ACHN (cell line): Measurements from ENCODE around the gene FOXL2NB.

Experiments
- DNase-seq: peaks from one replicate; pipeline ENCODE4 v3.0.0-alpha.2; 2015
- in situ Hi-C: cut with HindIII; loops from 2 replicates; pipeline ENCODE4 v1.10.0; 2017; ENCODE audit warnings: low sequenced_read_pairs, low pct_ligation_motif_present, low pct_unique_long_range_greater_than_20kb

FOXL2NB gene

DNA sequence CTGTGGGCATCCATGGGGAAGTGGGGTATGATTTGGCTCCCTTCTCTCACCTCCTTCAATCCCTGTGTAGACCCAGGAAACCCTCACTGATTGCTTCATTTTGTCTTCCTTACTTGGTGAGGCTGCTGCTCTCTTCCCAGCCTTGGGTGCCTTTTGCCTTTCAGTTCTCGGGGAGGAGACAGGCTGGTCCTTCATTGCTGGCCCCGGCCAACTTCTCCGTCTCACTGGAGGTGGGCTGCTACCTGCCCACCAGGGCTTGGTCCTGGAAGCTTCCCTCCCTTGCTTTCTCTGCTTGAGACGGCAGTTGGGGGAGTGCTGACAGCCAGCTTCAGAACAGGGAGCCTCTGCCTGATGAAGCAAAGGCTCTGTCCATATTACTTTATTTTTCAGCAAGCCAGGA lies 4.7 kb upstream of the FOXL2NB start:
- no peak for DNase-seq
- in situ Hi-C loops, result no loop called here

DNA sequence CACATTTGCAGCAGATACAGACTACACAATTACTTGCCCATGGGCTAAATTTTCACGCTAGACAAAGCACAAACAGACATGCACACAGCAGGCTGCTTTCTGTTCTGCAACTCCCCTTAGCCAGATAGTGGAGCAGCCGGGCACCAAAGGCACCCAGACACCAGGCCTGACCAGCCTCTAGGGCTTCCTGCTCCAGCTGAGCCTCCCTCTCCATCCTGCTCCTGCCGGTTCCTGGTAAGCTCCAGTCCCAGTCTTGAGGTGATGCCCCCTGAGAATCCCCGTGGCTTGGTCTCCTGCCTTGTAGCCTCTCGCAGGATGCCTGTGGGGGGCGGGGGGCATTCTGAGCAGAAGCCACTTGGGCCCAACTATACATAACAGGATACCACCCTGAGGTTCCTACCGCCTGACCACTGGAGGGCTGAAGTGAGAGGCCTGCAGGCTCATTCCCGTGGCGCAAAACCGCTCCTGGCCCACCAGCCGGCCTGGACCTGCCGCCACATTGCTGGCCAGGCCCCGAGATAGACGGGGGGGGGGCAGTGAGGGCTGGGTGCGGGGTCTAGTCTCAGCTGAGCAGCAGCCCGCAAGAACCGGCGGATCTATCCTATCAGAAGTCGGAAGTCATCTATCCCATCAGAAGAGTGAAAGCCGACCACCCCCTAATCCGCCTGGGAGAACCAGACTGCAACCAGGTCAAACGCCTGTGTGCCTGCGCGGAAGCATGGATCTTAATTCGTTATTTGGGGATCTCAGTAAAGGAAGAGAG lies 4.0 kb upstream of the FOXL2NB start:
- in situ Hi-C loops, result no loop called here
- no peak for DNase-seq

DNA sequence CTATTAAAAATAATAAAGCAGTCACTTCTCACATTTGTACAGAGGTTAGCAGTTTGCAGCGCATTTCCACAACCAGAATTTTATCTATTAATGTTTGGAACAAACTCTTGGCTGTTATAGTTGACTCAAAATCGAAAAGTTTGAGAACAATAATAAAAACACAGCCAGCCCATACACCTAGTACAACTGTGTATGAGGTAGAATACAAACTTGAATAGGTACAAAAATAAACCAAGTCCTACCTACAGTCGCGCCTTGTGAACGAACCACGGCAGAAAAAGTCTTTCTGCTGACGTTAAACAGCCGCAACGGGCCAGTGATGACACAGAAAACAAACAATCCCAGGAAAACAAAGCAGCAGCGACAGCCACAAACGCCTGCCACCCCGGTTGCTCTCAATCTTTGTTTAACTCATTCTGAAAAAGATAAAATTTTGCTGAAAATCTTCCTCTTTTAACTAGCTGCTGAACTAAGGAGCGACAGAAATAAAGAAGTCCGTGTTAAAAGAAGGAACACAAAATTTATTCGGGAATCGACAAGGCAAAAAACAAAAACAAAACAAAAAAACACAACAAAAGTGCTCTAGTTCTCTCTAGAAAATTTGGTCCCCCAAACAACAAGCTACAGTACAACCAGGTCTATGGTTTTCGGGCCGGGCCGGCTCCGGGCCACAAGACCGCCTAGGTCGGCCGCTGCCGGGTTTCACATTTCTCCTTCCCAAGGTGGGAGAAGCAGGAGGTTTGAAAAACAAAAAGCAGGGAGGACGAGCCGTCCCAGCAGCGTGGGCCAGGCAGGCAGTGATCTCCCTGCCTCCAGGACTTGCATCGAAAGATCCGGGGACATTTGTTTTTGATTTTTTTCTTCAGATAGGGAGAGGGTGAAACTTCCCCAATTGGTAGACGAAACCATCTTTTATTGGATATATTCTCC lies 3.0 kb upstream of the FOXL2NB start:
- in situ Hi-C loops, result no loop called here
- no peak for DNase-seq

DNA sequence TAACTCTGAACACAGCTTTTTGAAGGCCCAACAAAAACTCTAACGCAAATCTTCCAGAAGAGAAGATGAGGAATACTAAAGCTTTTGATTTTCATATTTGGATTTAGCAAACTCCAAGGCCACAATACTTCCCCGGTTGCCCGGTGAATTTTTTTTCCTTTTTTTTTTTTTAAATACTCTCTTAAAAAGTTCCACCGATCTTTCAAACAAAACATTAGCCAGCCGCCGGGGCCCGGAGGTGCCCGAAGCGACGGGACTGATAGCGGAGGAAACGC lies 2.4 kb upstream of the FOXL2NB start:
- no peak for DNase-seq
- in situ Hi-C loops, result no loop called here

DNA sequence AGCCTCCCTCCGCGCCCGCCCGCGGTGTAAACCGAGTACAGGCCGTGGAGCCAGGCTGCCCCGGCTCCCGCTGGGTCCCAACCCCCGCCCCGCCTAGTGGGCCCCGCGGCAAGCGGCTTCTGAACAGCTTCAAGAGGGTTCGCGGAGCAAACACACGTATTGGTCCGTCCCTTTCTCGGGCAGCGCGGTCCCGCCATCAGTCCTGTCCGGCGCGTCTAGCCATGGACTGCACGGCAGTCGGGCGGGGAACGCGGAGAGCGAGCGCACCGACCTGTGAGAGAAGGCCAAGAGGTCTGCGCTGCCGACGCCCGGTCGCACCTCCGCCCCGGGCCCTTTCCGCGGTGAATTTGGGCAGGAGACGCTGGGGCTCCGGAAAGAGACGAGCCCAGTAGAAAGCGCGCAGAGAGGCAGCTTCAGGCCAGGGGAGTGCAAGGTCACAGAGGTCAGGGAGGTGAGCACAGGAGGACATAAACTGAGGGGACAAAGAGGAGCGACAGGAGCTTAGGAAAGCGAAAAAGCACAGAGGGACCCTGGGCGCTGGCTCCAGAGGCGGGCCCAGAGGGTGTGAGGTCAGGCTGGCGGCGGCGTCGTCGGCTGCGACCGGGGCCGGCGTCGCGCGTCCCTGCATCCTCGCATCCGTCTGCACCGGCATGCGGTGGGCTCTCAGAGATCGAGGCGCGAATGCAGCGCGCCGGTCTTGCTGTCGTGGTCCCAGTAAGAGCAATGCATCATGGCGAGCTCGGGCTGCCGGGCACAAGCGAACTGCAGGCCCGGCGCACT lies 1.9 kb upstream of the FOXL2NB start:
- in situ Hi-C loops, result no loop called here

DNA sequence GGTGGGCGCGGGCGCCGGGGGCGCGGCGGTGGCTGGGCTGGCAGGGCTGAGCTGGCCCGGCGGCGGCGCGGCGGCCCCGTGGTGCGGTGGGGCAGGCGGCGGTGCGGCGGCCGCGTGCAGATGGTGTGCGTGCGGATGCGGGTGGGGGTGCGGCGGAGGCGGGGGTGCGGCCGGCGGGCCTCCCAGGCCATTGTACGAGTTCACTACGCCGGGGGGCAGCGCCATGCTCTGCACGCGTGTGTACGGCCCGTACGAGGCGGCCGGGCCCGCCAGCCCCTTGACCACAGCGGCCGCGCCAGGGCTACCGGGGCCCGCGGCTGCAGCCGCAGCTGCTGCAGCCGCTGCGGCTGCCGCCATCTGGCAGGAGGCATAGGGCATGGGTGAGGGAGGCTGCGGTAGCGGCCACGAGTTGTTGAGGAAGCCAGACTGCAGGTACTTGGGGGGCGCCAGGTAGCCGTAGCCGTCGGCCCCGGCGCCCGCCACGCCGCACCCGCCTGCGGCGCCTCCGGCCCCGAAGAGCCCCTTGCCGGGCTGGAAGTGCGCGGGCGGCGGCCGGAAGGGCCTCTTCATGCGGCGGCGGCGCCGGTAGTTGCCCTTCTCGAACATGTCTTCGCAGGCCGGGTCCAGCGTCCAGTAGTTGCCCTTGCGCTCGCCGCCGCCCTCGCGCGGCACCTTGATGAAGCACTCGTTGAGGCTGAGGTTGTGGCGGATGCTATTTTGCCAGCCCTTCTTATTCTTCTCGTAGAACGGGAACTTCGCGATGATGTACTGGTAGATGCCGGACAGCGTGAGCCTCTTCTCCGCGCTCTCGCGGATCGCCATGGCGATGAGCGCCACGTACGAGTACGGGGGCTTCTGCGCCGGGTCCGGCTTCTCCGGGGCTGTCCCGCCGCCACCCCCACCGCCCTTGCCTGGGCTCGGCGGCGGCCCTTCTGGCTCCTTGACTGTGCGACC lies 1.0 kb upstream of the FOXL2NB start:
- in situ Hi-C loops, result no loop called here
- DNase-seq, result peak; percentile 56

More for the DNA sequence above, 1.9 kb upstream of the FOXL2NB start:
- no peak for DNase-seq

DNA sequence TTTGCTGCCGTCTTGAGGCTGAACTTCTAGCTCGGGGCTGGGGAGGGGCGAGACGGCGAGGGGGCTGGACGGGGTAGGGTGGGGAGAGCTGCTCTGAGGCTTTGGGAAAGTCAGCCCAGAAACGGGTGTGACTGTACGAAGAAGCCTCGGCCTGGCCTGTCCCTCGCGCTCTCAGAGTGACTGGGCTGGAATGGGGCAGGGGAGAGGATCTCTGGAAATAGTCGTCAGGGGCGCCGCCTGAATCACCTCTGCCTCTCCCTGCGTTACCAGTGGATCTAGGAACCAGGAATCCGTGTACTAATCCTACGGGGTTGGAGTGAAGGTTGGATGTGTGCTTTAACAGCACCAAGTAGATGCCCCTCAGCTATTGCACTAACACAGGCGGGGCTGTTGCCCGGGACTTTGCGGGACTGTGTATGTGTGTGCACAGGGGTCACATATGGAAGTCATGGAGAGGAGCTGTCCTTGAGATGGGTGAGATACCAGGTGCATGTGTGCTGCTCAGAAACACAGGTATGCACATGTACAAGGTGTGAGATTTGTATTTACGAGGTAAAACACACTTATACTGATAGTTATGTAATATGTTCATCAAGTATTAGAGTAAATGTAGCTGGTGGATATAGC lies 591 bp downstream of the FOXL2NB start:
- DNase-seq, result no peak
- in situ Hi-C loops, result no loop called here

DNA sequence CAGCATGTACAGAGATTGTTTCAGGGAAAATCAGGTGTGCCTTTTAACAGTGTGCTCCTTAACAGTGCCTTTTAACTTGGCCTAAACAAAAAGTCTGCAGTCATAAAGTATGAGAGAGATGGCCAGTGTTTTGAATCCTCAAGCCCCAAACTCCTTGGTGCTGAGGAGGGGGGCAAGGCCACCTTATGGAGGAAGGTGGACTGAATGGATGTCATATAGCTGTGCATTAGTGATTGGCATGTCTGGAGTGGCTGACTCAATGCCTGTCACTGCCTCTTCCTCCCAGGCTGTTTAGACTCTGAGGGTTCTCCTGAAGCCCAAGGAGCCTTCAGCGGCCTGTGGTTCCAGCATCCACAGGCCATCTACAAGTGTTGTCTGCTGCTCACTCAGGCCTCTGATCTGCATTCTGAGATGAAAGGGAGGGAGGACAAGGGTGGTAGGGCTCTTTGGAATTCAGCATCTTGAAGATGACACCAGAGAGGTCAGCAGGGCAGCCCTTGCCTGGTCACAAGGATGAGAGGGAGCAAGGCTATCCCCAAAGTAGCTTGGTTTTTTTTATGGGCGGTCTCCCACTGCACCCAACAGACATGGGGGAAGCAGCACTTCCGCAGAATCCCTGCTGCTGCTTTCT lies 1.5 kb downstream of the FOXL2NB start:
- in situ Hi-C loops, result no loop called here

DNA sequence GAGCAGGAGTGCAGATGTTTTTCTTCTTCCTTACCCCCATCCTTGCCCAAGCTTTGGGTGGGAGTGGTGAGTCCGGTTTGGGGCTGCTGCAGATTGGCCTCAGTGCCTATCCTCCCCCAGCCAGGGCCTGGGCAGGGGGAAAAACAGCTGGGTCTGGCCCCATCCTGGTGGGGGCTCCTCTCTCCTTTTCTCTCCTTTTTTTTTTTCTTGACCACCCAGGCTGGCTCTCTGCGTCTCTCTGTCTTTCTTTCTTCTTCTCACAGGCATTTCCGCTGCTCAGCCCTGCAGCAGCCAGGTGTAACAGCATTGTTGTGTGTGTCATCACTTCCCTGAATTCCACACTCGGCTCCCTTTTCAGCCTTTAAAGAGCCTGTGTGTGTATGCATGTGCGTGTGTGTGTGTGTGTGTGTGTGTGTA lies 2.0 kb downstream of the FOXL2NB start:
- DNase-seq, result peak; percentile 23
- in situ Hi-C loops, result no loop called here

More for the DNA sequence above, 1.5 kb downstream of the FOXL2NB start:
- DNase-seq, result no peak

DNA sequence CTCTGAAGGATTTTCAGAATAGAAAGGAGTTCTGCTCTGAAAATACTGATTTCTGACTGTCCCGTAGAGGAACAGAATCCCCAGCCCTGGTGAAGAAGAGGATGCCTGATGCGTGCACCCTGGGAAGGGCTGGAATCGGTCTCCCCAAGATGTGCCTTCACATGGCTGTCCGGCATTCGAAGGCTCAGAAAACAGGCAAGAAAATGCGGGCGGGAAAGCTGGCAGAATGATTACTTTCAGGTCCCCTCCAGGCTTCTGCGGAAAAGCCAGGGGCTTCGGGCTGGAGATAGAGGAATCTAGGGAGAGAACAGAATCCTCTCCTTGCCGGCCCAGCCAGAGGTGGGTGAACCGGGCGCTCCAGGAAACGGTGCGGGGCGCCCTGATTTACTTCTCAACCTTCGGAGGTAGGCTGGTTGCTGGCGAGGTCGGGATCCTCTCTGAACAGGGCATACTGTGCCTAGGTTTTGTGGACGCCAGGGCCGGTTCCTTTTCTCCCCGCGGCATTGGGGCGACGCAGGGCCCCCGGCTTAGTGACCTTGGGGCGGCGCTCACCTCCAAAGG lies 2.5 kb downstream of the FOXL2NB start:
- in situ Hi-C loops, result no loop called here
- no peak for DNase-seq

DNA sequence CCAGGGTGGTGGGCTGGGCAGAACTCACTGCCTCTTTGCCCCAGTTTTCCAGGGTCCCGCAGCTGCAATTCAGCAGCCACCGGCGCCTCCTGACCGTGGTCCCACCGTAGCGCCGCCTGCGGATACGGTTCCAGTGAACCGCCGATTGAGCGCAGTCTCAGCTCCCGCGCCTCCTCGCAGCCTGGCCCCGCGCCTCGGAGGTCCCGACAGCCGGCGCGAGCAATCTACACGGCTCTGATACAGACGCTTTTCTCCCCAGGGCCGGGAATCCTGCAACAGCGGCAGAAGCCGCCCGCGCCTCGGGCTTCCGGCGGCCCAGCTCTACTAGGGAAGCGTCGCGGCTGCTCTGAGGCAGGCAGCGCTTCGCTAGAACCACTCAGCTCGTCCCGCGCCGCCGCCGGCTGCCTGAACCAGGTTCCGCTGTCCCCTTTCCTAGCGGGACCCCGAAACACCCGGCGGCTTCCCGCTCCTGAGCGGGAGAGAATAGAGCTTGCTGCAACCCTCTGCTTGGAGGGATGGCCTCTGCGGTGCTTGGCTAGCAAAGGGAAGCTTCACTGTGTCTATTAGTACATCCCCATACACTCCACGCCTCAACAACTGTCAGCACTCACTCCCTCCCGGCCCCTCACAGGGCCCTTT lies 3.1 kb downstream of the FOXL2NB start:
- peak; percentile 29 for DNase-seq
- in situ Hi-C loops, result no loop called here

DNA sequence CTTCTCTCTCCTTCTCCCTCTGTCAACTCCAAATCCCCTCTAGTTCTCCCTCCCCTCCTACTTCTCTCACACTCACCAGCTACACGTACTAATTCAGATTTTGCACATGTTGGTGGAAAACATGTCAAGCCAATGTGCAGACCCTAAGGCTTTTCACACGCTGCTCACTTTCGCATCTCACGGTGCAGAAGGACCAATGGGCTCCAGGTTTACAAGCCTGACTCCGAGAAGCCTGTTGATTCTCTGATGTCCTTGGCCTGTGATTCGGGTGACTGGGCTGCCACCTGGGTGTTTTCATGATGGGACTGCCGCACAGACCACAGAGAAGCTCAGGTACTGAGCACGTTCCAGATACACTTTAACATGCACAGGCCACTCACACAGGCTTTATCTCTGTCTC lies 3.7 kb downstream of the FOXL2NB start:
- DNase-seq, result no peak
- in situ Hi-C loops, result no loop called here

DNA sequence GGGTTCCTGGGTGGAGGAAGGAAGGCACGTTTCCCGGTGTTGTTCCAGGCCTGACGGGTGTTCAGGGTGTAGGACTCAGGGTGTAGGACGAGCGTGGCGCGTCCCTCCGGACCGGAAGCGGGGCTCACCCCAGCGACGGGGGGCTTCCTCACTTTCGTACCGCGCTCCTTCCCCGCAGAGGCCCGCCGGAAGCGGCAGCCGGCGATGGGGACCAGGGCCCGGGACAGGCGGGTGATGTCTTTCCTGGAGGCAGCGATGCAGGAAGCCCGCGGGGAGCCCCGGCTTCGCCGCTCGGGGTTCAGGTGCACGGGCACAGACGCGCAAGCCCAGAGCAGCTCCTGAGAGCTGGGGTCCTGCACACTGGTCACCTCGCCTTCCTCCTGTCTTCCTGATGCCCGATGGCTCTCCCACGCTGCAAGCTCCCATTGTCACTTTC lies 13.4 kb downstream of the FOXL2NB start:
- no peak for DNase-seq
- in situ Hi-C loops, result no loop called here

DNA sequence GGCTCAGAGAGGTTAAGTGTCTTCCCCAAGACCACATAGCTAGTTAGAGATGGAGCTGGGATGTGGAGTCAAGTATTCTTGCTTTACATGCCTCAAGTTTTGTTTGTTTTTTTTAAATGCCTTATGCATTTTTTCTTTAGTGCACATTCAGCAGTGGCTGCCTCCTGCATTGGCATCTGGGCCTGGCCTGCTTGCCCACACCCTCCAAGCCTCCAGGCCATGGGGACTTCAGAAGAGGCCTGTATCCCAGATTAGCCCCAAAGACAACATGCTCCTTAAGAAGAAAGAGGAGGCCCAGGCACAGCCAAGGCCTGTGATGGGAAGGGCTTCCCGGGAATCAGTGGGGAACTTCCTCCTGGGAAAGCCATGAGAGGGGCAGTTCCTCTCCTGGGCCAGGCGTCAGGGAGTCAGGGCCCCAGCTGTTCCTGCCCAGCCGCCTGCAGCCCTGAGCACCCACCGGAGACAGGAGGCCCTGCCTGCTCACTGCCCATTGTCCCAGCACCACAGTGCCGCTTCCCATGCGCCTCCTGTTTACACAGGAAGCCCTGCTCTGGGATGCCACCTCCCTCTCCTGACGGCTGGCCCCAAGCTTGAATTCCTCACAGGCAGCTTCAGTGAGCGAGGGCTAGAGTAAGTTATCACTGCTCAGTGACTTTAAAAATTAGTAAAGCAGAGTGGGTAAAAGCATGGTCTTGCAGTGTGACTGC lies 16.0 kb downstream of the FOXL2NB start:
- in situ Hi-C loops, result no loop called here
- DNase-seq, result no peak

DNA sequence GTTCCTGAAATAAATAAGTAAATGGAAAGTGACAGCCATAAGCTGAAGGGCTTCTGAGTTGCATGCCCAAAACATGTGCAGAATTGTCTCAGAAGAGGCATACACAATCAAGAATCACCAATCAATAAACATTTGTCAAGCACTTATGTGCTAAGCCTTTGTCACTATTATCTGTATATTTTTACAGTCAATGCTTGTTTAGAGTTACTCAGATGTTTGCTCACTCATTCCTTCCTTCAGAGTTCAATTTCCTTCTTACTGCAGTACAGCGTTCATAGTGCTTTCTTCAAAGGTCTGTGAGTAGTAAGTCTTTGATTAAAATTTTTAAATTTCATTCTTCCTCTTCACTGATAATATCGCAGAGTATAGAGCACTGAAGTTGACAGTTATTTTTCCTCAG lies 17.2 kb downstream of the FOXL2NB start:
- no peak for DNase-seq
- in situ Hi-C loops, result no loop called here

DNA sequence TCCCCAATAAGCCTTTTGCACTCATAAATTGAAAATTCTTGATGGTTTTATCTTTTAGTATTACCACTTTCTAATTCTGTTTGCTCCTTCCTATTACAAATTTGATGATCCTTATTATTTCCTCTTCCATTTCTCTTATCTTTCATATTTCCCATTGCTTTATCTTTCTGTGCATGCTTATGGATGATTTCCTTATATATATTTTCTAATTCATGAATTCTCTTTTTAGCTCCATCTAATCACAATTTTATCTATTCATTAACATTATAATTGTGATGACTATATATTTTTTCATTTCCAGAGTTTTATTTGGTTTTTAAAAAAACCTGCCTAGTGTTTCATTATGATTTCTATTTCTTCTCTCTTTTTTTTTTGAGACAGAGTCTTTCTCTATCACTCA lies 17.9 kb downstream of the FOXL2NB start:
- DNase-seq, result no peak
- in situ Hi-C loops, result no loop called here
